NOMO-1 treated with dmso at 0.1 percent for 144 hours (cell line): ENCODE data around the gene TNIP3.
A peak's percentile ranks its signal among the peaks of the same experiment; 100 is the strongest.
"Not testable (repeated sequence)": the region's sequence is repeated elsewhere in the genome, so short reads cannot be mapped to it uniquely, and the experiment has no call there.

ENCODE experiments used
- DNase-seq: peaks from one replicate; lab custom pipeline; 2025; ENCODE audit not compliant: unreplicated experiment; lab: John Stamatoyannopoulos, UW

TNIP3 gene

GRCh38 chr4:121164291-121164690 is at the start of gene TNIP3:
Gene TNIP3 (minus strand): TSS chr4:121164321. CDS start chr4:121164125, 196 bp downstream.
- DNase-seq = no peak

DNA sequence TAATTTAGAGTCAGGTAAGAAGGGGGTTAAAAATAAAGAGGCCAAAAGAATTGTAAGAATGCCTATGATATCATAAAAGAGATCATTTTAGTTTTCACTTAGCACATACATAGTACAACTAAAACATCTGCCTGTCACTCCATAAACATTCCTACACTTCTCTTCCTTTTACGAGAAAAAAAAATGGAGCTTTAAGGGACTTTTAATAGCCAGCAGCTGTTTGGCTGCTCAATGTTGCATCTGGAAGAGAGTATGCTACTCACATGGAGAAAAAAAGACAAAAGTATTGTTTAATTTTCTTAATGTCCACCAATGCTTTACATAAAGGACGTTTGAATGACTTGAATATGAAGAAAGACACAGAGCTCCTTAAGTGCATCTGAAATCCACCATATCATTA is 48.7 kb upstream of the TNIP3 start:
- no peak for DNase-seq

- no peak for DNase-seq
Observed at GRCh38 chr4:121209171-121209570, 45.0 kb upstream of the TNIP3 start.

DNA sequence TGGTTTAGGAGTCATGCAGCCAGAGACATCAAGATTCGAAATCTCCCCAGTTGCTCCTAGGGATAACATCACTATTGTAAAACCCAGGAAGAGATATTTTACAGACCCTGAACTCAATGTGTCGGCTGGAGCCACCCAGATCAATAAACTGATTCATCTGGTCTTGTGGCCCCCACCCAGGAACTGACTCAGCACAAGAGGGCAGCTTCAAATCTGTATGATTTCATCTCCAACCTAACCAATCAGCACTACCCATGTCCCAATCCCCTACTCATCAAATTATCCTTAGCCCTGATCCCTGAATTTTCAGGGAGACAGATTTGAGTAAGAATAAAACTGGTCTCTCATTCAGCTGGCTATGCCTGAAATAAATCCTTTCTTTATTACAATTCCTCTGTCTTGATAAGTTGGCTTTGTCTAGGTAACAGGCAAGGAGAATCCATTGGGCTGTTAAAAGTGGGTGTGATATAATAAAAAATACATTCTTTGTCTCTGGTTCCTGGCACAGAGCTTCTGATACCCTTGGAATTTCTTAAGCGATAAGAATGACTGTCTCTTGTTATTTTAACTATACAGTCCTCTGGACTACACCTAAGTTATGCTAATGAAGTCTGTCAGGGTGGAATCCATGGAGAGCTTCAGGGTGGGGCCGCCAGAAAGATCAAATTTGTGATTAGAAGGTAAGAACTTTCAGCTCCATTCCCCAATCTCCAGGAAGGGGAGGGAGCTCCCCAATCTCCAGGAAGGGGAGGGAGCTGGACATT is 44.3 kb upstream of the TNIP3 start:
- DNase-seq = no peak

DNA sequence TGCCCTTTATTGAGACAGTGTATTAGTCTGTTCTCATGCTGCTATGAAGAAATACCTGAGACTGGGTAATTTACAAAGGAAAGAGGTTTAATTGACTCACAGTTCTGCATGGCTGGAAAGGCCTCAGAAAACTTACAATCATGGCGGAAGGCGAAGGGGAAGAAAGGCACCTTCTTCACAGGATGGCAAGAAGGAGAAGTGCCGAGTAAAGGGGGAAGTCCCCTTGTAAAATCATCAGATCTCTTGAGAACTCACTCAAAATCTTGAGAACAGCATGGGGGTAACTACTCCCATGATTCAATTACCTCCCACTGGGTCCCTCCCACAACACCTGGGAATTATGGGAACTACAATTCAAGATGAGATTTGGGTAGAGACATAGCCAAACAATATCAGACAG is 41.7 kb upstream of the TNIP3 start:
- DNase-seq = not testable (repeated sequence)

GRCh38 chr4:121200795-121201472 is 36.8 kb upstream of the TNIP3 start:
- no peak for DNase-seq

DNA sequence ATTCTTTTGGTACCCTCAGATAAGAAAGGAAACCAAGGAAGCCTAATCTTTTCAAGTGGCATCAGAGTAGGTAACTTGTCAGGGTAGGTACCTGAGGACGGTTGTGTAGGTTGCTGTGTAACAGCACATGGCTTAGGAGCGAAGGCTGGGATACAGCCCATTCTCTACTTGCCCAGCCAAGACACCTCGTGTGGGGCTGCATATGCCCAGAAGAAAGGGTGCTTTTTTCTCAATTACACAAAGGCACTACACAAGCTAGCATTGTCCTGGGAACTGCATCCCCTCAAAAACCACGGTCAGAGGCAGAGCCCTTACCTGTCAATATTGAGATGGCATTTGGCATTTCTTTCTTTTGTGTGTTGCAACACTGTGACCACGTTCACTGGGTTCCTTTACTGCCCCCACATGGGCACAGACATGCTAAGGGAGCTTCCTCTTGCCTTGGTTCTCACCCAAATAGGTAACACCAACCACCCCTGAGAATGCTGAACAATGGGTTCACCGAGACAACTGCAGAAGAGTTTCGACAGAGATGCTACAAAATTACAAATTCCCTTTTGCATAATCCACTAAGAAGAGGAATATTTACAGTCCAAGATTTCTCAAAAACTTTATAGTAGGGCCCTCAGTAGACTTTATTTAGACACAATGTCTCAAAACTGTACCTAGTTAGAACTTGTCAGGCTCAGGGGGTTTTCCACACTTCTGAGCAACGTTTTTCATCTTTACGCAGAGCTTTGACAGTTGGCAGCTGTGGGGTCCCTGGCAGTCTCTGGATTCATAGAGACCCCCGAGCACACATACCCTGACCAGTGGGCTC is 35.8 kb upstream of the TNIP3 start:
- no peak for DNase-seq

DNA sequence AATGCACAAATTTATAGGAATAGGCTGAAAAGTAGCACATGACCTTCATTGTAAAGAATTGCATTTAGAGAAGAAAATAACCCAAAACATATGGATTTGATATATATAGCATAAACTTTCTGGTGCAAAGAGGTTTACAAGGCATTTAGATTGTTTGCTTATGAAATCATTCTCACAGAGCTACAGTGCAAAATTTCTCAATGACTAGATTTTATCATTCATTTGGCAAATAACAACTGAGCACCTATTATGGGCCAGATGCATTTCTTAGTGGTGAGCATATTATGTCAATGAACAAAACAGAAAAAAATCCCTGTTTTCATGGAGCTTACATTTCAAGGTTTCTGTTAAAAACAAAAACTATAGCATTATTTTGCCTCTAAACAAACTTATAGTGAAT is 34.1 kb upstream of the TNIP3 start:
- DNase-seq = no peak

DNA sequence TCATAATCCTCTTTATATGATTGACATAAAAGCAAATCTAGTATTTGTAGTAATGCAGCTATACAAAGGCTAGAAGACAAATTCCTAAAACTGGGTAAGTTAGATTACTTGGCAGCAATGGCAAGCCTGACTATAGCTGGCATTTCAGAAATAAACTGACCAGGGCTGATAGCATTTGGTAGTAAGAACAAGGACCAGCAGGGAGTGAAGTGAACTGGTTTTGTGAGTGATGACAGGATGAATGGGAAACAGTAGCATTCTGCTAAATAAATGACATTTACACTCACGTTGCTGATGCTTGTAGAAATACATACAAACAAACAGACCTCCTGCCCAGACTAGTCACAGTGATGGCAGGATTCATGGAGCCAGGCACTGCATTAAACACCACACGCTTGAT is 31.5 kb upstream of the TNIP3 start:
- no peak for DNase-seq

DNA sequence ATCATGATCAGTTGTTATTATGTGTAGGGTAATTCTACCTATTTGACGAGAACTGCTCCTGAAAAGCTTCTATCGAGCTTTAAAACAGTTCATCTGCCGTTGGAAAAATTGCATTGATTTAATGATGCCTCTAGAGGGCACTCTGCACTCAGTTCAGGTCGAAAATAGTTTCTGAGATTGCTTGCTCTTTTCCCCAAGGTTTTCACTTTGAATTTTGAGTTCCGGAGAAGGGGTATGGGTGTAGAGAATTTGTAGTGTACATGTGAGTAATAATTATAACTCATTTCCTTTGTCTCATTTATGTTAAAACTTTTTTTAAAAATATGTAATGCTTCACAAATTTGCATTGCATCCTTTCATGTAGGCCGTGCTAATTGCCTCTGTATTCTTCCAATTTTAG is 28.4 kb upstream of the TNIP3 start:
- no peak for DNase-seq

- no peak for DNase-seq
Observed at GRCh38 chr4:121192013-121192412, 27.9 kb upstream of the TNIP3 start.

DNA sequence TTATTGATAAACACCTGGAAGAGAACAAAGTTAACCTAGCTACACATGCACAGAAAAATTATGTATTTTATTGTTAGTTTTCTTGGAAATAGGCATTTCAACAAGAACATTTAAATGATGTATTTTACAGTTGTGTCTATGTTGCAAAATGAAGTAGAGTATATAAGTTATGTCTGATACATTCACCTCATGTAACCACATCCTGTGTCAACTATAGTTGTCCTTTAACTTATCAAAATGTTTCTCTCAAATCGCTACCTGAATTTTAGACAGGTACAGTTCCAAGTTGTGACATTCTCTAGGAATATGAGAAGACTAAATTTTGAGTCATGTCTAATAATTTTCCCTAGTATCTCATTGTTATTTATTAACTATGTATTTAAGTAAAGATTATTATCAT is 27.2 kb upstream of the TNIP3 start:
- no peak for DNase-seq

- DNase-seq = no peak
Observed at GRCh38 chr4:121190389-121190788, 26.3 kb upstream of the TNIP3 start.

DNA sequence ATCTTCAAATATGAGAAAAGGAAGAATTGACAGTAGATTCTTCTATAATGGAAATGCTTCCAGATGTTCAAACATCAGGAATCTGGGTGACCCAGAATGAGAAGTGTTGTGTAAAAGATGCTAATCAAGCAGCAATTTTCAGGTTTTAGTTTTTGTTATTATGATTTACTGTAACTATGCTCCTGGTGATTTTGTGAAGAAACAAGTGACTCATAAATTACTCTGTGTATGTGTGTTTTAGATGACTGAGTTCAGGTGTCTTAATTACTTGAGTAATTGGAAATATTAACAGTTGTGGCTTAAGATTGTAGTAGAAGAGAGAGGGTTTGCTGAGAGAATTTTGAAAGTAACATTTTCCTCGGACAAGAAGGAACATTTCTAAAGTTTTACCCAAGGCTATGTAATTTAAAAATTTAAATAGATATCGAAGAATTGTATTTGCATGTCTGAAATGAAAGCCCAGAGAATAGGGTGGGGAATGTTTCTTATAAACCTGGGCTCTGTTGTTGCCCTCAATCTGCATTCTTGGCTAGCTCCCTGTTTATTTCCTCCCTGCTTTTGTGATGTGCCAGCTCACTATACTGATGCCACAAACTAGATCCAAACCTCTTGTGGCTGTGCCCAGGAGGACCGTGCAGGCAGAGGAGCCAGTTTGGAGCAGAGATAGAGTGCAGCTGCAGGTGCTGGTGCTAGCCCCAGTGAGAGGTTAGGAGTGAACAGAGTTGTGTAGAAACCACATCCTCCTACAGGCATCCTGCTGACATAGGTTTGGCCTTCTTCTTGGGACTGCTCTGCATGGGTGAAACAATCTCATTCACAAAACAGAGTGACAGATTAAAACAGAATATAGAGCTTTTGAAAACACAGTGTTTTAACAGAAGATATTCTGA is 25.4 kb upstream of the TNIP3 start:
- DNase-seq = no peak

- no peak for DNase-seq
Observed at GRCh38 chr4:121187206-121187605, 23.1 kb upstream of the TNIP3 start.

DNA sequence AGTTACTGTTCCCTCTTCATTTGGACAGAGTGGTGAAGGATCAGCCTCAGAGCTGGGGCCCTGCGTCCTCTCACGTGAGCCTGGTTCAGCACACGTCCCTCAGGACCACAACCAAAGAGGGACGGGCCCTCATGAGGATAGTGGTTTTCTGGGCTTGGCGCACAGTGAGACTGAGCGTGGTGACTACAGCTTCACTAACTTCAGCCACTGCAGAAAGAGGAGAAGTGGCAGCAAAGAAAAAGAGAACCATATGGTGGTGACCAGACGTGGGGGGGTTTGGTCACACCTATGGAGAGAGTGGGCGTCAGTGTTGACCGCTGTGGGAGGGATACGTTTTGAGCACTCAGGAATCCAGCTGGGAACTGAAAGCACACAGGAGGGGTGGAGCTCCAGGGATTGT is 21.8 kb upstream of the TNIP3 start:
- no peak for DNase-seq

DNA sequence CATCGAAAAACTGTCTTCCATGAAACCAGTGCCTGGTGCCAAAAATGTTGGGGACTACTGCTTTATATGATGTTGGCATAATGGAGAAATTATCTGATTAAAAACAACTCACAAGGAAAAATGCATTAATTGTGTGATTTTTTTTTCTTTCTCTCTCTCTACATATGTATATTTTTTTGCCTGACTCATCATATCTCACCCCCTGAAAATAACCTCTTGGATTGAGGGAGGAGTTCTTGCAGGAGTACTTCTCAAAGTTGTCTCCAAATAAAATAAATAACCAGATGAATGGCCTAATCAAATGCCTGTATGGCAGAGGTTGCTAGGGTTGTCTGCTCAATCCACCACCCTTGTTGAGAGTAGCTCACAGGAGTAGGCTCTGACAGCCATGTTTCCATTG is 19.9 kb upstream of the TNIP3 start:
- DNase-seq = no peak

DNA sequence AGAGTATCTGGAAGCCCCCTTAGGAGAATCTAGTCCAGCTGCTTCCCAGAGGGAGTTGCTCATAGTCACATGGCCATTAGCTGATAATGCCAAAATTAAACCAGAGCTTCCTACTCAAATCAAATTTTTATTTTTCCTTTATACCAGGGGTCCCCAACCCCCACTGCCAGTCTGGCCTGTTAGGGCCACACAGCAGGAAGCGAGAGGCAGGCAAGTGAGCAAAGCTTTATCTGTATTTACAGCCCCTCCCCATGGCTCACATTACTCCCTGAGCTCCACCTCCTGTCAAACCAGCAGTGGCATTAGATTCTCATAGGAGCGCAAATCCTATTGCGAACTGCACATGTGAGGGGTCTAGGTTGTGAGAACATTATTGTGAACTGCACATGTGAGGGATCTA is 19.2 kb upstream of the TNIP3 start:
- DNase-seq = no peak

DNA sequence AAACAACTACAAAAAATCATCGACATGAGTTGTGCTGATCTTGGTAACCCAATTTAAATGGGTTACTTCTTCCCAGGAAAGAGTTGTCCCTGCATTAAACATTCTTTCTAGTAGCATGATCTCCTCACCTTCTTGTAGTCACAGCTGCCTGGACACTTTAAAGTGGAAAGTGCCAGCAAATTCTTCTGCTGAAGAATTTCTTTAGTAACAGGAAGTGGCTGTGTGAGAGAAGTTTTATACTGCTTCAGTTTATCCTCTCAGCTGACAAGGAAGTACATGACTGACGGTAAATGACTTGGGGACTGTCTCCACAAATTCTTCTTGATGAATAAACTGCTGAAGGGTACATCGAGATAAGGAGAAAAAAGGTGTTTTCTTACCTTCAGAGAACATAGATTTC is 18.2 kb upstream of the TNIP3 start:
- DNase-seq = peak; percentile 31

- DNase-seq = no peak
Observed at GRCh38 chr4:121181493-121181892, 17.4 kb upstream of the TNIP3 start.

GRCh38 chr4:121180558-121180957 is 16.4 kb upstream of the TNIP3 start:
- DNase-seq = no peak
